GM18517 (cell line): Measurements from ENCODE around the gene IQCC.

Source experiments
- ATAC-seq: cut with Tn5 transposase; IDR thresholded peaks from one replicate; pipeline ENCODE4 v1.9.1; 2021; ENCODE audit warnings: mild to moderate bottlenecking, moderate library complexity; ENCODE audit not compliant: unreplicated experiment

The IQCC gene

DNA sequence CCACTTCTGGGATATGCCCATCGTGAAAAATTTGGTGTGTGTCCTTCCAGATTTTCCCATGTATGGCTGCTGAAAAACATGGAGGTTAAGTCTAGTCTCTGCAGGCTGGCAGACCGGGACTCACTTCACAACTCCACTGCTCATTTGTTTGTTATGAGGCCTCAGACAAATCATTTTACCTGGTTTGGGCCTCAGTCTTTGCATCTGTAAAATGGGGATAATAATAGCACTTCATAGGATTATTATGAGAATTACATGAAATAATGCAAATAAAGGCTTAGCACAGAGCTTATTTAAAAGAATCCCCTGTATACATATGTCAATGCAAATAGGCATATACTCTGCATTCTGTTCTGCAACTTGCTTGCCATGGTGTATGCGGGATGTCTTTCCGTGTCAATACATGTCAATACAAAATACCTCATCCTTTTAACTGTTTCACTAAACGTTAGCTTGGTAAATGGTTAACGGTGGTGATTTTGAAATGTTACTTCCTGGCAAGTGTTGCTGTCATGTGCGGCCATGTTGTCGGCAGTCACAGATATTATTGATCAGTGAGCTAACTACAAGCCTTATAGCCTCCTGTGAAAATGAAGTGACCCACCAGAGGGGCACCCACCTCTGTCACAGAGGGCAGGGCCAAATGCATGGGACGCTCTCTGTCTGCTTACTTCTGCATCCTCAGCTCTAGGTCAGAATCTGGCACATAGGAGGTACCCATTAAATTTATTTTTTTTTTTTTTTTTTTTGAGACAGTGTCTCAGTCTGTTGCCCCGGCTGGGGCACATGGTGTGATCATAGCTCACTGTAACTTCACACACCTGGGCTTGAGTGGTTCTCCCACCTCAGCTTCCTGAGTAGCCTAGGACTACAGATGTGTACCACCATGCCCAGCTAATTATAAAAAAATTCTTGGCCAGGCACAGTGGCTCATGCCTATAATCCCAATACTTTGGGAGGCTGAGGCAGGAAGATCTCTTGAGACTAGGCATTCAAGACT is 49.9 kb downstream of the IQCC start:
- no peak for ATAC-seq

DNA sequence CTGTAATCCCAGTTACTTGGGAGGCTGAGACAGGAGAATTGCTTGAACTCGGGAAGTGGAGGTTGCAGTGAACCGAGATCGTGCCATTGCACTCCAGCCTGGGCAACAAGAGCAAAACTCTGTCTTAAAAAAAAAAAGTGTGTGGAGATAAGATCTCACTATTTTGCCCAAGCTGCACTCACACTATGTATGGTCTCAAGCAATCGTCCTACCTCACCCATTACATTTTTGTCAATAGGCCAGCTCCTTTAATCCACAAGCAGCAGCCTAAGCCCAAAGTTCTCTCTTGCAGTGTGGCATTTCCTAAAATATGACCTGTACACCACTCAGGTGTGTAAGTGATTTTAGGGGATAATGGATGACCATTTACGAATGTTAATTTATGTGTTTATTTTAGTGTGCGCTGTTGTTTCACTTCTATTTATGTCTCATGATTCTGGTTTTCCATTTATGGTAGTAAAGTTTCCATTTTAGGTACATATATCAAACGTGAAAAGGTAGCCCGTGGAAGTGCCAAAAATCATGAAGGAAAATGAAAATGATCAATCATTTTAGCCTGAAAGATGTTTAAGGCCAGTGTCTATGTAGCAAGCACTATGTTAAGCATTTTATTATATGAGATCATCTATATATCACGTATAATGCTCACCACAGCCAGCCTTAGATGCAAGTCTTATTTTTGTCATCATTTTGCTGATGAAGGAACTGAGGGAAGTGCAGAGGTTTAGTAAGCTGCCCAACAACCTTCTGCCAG is 51.2 kb downstream of the IQCC start:
- ATAC-seq, result no peak

GRCh38 chr1:32257227-32257508 is 51.7 kb downstream of the IQCC start:
- ATAC-seq, result no peak
